Transverse colon (tissue), 4 donors: Measurements from ENCODE around the gene ST3GAL4. TPM values are rescaled to one million over a fixed set of nuclear protein-coding genes. Genes with fewer than 3 reads are reported as not detected.

Experiments
- DNase-seq: peaks from one replicate; pipeline ENCODE4 v3.0.0-alpha.2; 2019
- H3K27ac ChIP-seq, 4 donors: fragments of 200-600 bp; sonication (generic); 2 replicates each; pipeline ENCODE4 v1.5.1; 2016 to 2018; ENCODE audit warnings: inconsistent platforms in 4 of 4
- H3K27me3 ChIP-seq: fragments of 200-600 bp; sonication (generic); 2 replicates; pipeline ENCODE4 v1.5.1; 2017; ENCODE audit warnings: inconsistent platforms
- H3K36me3 ChIP-seq, 4 donors: fragments of 200-600 bp; sonication (generic); 2 replicates each; pipeline ENCODE4 v1.5.1; 2017 to 2019; ENCODE audit warnings: inconsistent platforms in 4 of 4
- H3K4me1 ChIP-seq, 4 donors: fragments of 200-600 bp; sonication (generic); 2 replicates each; pipeline ENCODE4 v1.5.1; 2017 to 2020; ENCODE audit warnings: inconsistent platforms in 4 of 4
- H3K4me3 ChIP-seq, 4 donors: fragments of 200-600 bp; sonication (generic); 1 replicate in 1 of 4; 2 replicates in 3 of 4; pipeline versions ENCODE4 v1.5.1 to v1.6.1; 2017 to 2019; ENCODE audit warnings: inconsistent platforms in 4 of 4
- H3K9me3 ChIP-seq, 2 donors: fragments of 200-600 bp; sonication (generic); 2 replicates each; pipeline ENCODE4 v1.5.1; 2017 to 2019; ENCODE audit warnings: inconsistent platforms in 2 of 2
- EP300 ChIP-seq: sonication (generic); formaldehyde crosslinking; IDR thresholded peaks from one replicate; pipeline ENCODE4 v1.6.1; 2017; ENCODE audit warnings: antibody characterized with exemption, low read depth
- POLR2A ChIP-seq: fragments of 450-650 bp; IDR thresholded peaks from one replicate; pipeline ENCODE4 v1.6.1; 2016; ENCODE audit warnings: antibody characterized with exemption, mild to moderate bottlenecking, moderate library complexity
- POLR2AphosphoS5 ChIP-seq, 3 donors: sonication (generic); formaldehyde crosslinking; IDR thresholded peaks; one replicate each; pipeline ENCODE4 v1.6.1; 2016; ENCODE audit warnings: antibody characterized with exemption in 3 of 3
- WGBS, 2 donors: methylation state at CpG; one replicate each; pipeline ENCODE4 v1.1.5; 2018; ENCODE audit warnings: low coverage in 1 of 2; 5-methylcytosine and 5-hydroxymethylcytosine counted together
- in situ Hi-C, 4 donors: fragments of 200-750 bp; cut with MboI; loops; one replicate each; pipeline versions ENCODE4 v1.15.0 to v1.15.1; 2017; ENCODE audit warnings: low sequenced_read_pairs in 3 of 4, low pct_ligation_motif_present in 1 of 4, low pct_unique_long_range_greater_than_20kb in 1 of 4
- intact Hi-C: fragments of 100-400 bp; cut with DNase I; formaldehyde crosslinking; loops from one replicate; pipeline ENCODE4 v1.15.1; 2023; ENCODE audit warnings: low total_unique reads
- total RNA-seq, 4 donors: library from RNA; depleted of rRNA; stranded (reverse); fragments of >200 nt; gene quantifications; one replicate each; pipeline ENCODE4 v1.1.0, GENCODE V29; 2016
- TF ChIP-seq, protein P1 (sequence below), 5 experiments: fragments of 200-600 bp in 3 of 5; fragments of 450-650 bp in 2 of 5; sonication (generic) in 3 of 5; IDR thresholded peaks; 1 replicate in 2 of 5; 2 replicates in 3 of 5; pipeline ENCODE4 v1.5.1; 2016 to 2017; ENCODE audit warnings: antibody characterized with exemption in 5 of 5, inconsistent platforms in 3 of 5, mild to moderate bottlenecking in 2 of 5, moderate library complexity in 1 of 5

The ST3GAL4 gene
- total RNA-seq, 4 donors from 2014 or later, result 26.1 to 206 (median 166) TPM

DNA sequence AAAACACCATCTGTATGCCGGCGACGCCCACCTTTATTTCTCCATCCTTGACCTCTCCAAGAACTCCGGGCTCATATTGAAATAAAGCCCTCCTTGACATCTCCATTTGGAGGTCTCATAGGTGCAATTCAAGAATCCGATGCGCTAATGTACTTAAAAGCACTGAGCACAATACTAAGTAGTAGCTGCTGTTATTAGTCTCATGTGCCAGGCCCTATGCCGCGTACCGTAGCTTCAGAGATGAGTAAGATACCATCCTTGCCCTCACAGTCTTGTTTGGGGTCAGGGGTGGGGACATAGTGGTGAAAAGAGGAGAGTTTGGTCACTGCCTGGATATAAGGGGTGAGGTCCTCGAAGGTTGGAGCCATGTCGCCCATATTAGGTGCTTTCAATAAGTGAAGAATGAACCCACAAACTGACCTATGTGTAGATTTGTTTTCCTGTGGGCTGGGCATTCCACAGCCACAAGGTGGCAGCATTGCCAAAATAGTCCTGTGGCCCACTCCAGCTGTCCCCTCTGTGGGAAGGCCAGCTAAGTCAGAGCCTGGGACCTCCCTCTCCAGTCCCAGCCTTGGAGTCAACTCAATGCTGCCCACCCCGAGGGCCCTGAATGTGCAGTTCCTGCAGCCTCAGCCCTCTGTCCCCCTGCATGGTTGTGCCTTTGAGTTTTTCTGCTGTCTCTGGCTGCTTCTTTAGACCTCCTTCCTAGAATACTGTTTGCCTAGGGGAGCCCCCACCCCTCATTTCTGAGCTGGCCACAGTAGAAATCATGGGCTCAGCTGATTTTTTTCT, 45.1 kb upstream of the ST3GAL4 start:
- Histone ChIP-seq H3K27me3 (no peaks in the 10 kb centered on the region), H3K27ac (no peak overlapping the region), H3K4me1 (peaks cover 0 to 28% (median 9%) of the 10 kb centered on the region in 4 donors), H3K4me3 (no peak overlapping the region), H3K36me3 (no peaks in the 10 kb centered on the region), H3K9me3 (no peaks in the 10 kb centered on the region)
- in situ Hi-C loops, result loop anchor here in 3 of 4 donors (10.0 to 25.0 kb wide), 4 partner anchors 102 to 177 kb away; no protein-coding TSS in a partner anchor
- intact Hi-C loops, result loop anchor here (2.0 to 10.0 kb wide), 3 partner anchors 46 to 172 kb away; no protein-coding TSS in a partner anchor
- TF ChIP-seq, protein P1, sequence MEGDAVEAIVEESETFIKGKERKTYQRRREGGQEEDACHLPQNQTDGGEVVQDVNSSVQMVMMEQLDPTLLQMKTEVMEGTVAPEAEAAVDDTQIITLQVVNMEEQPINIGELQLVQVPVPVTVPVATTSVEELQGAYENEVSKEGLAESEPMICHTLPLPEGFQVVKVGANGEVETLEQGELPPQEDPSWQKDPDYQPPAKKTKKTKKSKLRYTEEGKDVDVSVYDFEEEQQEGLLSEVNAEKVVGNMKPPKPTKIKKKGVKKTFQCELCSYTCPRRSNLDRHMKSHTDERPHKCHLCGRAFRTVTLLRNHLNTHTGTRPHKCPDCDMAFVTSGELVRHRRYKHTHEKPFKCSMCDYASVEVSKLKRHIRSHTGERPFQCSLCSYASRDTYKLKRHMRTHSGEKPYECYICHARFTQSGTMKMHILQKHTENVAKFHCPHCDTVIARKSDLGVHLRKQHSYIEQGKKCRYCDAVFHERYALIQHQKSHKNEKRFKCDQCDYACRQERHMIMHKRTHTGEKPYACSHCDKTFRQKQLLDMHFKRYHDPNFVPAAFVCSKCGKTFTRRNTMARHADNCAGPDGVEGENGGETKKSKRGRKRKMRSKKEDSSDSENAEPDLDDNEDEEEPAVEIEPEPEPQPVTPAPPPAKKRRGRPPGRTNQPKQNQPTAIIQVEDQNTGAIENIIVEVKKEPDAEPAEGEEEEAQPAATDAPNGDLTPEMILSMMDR (IDR thresholded peaks at IDR 0.05), result peak; percentile 76 to 90 (median 84)
- no peak for TF ChIP-seq POLR2AphosphoS5 (IDR thresholded peaks at IDR 0.05)
- WGBS, 2 donors, result 70 to 82% methylated on average over 6 to 12 of the region's 12 CpGs
- peak; percentile 79 for DNase-seq

DNA sequence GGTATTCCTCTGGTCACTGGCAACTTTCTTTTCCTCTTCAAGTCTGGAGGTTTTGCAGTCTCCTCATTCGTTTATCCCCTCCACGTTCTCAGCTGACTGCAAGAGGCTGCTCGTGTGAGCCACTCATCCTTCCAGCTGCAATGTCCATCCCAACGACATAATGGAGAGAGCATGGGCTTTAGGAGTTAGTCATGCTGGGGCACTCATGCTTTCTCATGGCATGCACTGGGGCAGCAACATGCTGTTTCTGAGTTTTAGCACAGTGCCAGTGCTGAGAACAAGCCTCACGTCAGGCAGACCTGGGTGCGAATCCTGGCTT, 44.5 kb upstream of the ST3GAL4 start:
- no peak for DNase-seq
- Histone ChIP-seq H3K36me3 (no peaks in the 10 kb centered on the region), H3K27ac (peak overlapping the region in 1 of 4 donors; percentile 5), H3K27me3 (no peaks in the 10 kb centered on the region), H3K4me3 (no peak overlapping the region), H3K4me1 (peaks cover 0 to 24% (median 9%) of the 10 kb centered on the region in 4 donors), H3K9me3 (no peaks in the 10 kb centered on the region)
- TF ChIP-seq, protein P1 (IDR thresholded peaks at IDR 0.05), result no peak
- TF ChIP-seq POLR2AphosphoS5 (IDR thresholded peaks at IDR 0.05) (no peak), EP300 (no peak), POLR2A (no peak)
- intact Hi-C loops (loop anchor here (2.0 to 10.0 kb wide), 3 partner anchors 46 to 171 kb away; no protein-coding TSS in a partner anchor), in situ Hi-C loops (loop anchor here in 3 of 4 donors (10.0 to 25.0 kb wide), 4 partner anchors 101 to 176 kb away; no protein-coding TSS in a partner anchor)
- WGBS, 2 donors, result 75% methylated on average over 6 of the region's 6 CpGs; no CpG with 5 or more reads in 1 of the 2 donors

DNA sequence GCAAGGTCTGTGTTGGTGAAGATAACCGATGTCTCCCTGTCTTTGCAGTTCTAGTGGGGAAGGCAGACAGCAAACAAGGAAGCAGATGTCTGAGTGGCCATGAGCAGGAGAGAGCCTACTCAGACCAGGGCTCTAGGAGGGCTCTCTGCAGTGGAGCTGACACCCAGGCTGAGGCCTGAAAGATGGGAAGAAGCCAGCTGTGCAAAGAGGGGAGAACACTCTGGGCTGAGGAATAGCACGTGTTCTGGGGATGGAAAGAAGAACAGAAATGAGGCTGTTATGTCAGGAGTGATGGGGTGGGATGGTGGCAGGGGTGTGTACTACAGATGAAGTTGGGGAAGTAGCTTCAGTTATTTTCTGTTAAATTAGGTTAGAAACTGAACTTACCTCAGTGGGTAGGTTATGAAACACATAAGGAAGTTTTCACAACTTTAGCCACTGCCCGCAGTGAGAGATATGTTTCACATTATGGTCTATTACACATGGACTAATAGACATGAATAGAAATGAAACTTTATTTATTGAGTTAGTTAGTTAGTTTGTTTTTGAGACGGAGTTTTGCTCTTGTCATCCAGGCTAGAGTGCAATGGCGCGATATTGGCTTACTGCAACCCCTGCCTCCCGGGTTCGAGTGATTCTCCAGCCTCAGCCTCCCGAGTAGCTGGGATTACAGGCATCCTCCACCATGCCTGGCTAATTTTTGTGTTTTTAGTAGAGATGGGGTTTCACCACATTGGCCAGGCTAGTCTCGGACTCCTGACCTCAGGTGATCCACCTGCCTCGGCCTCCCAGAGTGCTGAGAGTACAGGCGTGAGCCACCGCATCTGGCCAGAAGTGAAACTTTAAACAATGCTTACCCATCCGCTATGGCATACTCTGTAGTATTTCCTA, 43.8 kb upstream of the ST3GAL4 start:
- DNase-seq, result peak; percentile 22
- no peak overlapping the region for H3K4me3 ChIP-seq
- intact Hi-C loops (loop anchor here (2.0 to 10.0 kb wide), 3 partner anchors 45 to 171 kb away; no protein-coding TSS in a partner anchor), in situ Hi-C loops (loop anchor here in 3 of 4 donors (10.0 to 25.0 kb wide), 4 partner anchors 101 to 176 kb away; no protein-coding TSS in a partner anchor)
- 77 to 85% methylated on average over 9 to 14 of the region's 14 CpGs for WGBS, 2 donors
- H3K27ac ChIP-seq, result peak overlapping the region in 2 of 4 donors; percentile 5 to 9
- H3K27me3 ChIP-seq, result no peaks in the 10 kb centered on the region
- no peaks in the 10 kb centered on the region for H3K9me3 ChIP-seq
- TF ChIP-seq POLR2A (no peak), EP300 (no peak), POLR2AphosphoS5 (IDR thresholded peaks at IDR 0.05) (no peak)
- TF ChIP-seq, protein P1 (IDR thresholded peaks at IDR 0.05), result no peak
- peaks cover 0 to 24% (median 9%) of the 10 kb centered on the region in 4 donors for H3K4me1 ChIP-seq
- H3K36me3 ChIP-seq, result no peaks in the 10 kb centered on the region
